HEK293 (cell line): ENCODE results near the gene CSNK1G3.

Source experiments
- CTCF ChIP-seq: fragments of 450-650 bp; formaldehyde crosslinking; IDR thresholded peaks from 2 replicates; pipeline ENCODE4 v1.5.1; 2016; ENCODE audit warnings: missing biosample characterization, missing genetic modification characterization
- KLF16 ChIP-seq: fragments of 450-650 bp; formaldehyde crosslinking; IDR thresholded peaks from 2 replicates; pipeline ENCODE4 v1.5.1; 2017; ENCODE audit warnings: missing biosample characterization, missing genetic modification characterization
- ZBTB1 ChIP-seq: fragments of 450-650 bp; formaldehyde crosslinking; IDR thresholded peaks from 2 replicates; pipeline ENCODE4 v1.5.1; 2016; ENCODE audit warnings: missing biosample characterization, missing genetic modification characterization
- ZBTB20 ChIP-seq: fragments of 450-650 bp; formaldehyde crosslinking; IDR thresholded peaks from 2 replicates; pipeline ENCODE4 v1.5.1; 2016; ENCODE audit warnings: missing biosample characterization, missing genetic modification characterization

- TF ChIP-seq CTCF (tag by site-specific recombination): no peak
- TF ChIP-seq KLF16 (tag by site-specific recombination): no peak
- no peak for TF ChIP-seq ZBTB1 (tag by site-specific recombination)
- no peak for TF ChIP-seq ZBTB20 (tag by site-specific recombination)
Observed at GRCh38 chr5:123508441-123508840, 3.5 kb upstream of the CSNK1G3 start.
